Stimulated activated CD4-positive, alpha-beta T cell treated with anti-CD3 and anti-CD28 coated beads, Interleukin-2, amount 100 ng/mL, for 48 hours (primary cell): ENCODE measurements around the gene APOLD1.
"Not testable (repeated sequence)": the region's sequence is repeated elsewhere in the genome, so short reads cannot be mapped to it uniquely, and the experiment has no call there.

Experiments used
- DNase-seq, 2 donors: peaks; one replicate each; pipeline ENCODE4 v3.0.0-alpha.2; 2020

Gene APOLD1

GRCh38 chr12:12786706-12787601 is 1.5 kb downstream of the APOLD1 start:
- peak; percentile 57 to 65 for DNase-seq

- DNase-seq = no peak
Measured at GRCh38 chr12:12788131-12788530, 2.7 kb downstream of the APOLD1 start.

GRCh38 chr12:12788675-12789368 is 3.4 kb downstream of the APOLD1 start:
- peak; percentile 52 to 54 for DNase-seq

GRCh38 chr12:12790956-12791355 is 5.5 kb downstream of the APOLD1 start:
- no peak for DNase-seq

- DNase-seq = no peak
Measured at GRCh38 chr12:12791756-12792369, 6.4 kb downstream of the APOLD1 start.

- no peak for DNase-seq
Measured at GRCh38 chr12:12792421-12792820, 7.0 kb downstream of the APOLD1 start.

GRCh38 chr12:12794686-12795085 is 9.2 kb downstream of the APOLD1 start:
- DNase-seq = no peak

GRCh38 chr12:12796171-12796570 is 10.7 kb downstream of the APOLD1 start:
- DNase-seq = no peak

- no peak for DNase-seq
Measured at GRCh38 chr12:12796928-12797793, 11.7 kb downstream of the APOLD1 start.

GRCh38 chr12:12797794-12798152 is 12.3 kb downstream of the APOLD1 start:
- no peak for DNase-seq

GRCh38 chr12:12798480-12798879 is 13.0 kb downstream of the APOLD1 start:
- no peak for DNase-seq

- DNase-seq = no peak
Measured at GRCh38 chr12:12799163-12799920, 13.9 kb downstream of the APOLD1 start.

GRCh38 chr12:12800406-12801180 is 15.1 kb downstream of the APOLD1 start:
- no peak for DNase-seq

- DNase-seq = not testable (repeated sequence)
Measured at GRCh38 chr12:12801656-12802055, 16.2 kb downstream of the APOLD1 start.

GRCh38 chr12:12803186-12803585 is 17.7 kb downstream of the APOLD1 start:
- peak in 1 of 2 donors; percentile 13 for DNase-seq

- DNase-seq = no peak
Measured at GRCh38 chr12:12804011-12804410, 18.6 kb downstream of the APOLD1 start.

GRCh38 chr12:12804432-12804886 is 19.0 kb downstream of the APOLD1 start:
- no peak for DNase-seq

GRCh38 chr12:12806784-12807516 is 21.5 kb downstream of the APOLD1 start:
- no peak for DNase-seq

GRCh38 chr12:12807517-12807903 is 22.1 kb downstream of the APOLD1 start:
- not testable (repeated sequence) for DNase-seq
